Measurements from ENCODE around the gene NPSR1.
"Not testable (repeated sequence)": the region's sequence is repeated elsewhere in the genome, so short reads cannot be mapped to it uniquely, and the experiment has no call there.

NPSR1 gene

GRCh38 chr7:34878944-34879735 lies 221.1 kb downstream of the NPSR1 start:
- DNase-seq: not testable (repeated sequence)

DNA sequence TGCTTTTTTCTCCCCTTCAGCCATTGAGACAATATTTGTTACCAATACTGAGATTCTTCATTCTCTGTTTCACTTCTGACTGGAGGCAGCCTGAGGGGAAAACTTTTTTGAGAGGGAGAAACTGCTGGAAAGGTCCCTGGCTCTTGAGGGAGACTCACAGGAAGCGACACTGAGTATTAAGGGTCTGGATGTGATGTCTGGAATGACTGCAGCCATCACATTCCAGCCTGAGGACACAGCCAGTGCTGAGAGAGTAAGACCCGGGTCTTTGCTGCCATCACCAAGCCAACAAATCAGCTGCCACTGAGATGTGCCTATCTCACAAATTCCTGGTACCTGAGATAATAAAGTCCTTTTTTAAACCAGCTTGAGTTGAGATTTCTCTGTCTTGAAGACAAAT lies 221.9 kb downstream of the NPSR1 start:
- no peak for DNase-seq

DNA sequence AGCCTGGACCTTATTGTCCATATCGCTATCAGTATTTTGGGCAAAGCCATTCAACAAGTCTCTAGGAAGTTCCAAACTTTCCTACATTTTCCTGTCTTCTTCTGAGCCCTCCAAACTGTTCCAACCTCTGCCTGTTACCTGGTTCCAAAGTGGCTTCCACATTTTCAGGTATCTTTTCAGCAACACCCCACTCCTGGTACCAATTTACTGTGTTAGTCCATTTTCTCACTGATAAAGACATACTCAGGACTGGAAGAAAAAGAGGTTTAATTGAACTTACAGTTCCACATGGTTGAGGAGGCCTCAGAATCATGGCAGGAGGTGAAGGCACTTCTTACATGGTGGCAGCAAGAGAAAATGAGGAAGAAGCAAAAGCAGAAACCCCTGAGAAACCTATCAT lies 225.8 kb downstream of the NPSR1 start:
- not testable (repeated sequence) for DNase-seq

GRCh38 chr7:34886856-34887255 lies 228.8 kb downstream of the NPSR1 start:
- DNase-seq: no peak

DNA sequence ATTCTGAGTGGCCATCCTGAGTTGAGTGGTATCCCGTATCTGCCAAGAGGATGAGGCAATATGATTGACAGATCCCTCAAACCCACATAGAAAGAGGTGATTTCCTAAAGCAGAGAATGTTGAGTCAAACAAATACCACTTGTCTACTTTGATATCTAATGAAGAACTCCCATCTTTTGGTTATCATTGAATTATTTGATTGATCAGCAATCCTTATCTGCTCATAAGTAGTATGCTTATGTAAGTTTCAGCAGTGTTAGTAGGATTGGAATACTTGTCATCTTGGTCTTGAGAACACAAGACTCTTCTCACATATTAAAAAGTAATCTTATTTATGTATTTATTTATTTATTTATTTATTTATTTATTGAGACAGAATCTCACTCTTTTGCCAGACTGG lies 231.9 kb downstream of the NPSR1 start:
- DNase-seq: no peak

- no peak for DNase-seq
These were observed 237.2 kb downstream of the NPSR1 start for GRCh38 chr7:34895202-34895601.

Data from eye (tissue), 1 donor.